Stimulated activated CD4-positive, alpha-beta T cell treated with anti-CD3 and anti-CD28 coated beads, Interleukin-2, amount 100 ng/mL, for 48 hours (primary cell): ENCODE results near the gene ENDOG.
A peak's percentile ranks its signal among the peaks of the same experiment; 100 is the strongest.
"Not testable (repeated sequence)": the region's sequence is repeated elsewhere in the genome, so short reads cannot be mapped to it uniquely, and the experiment has no call there.

Experiments used
- DNase-seq, 2 donors: peaks; one replicate each; pipeline ENCODE4 v3.0.0-alpha.2; 2020

ENDOG gene

GRCh38 chr9:128818099-128818838 lies at the start of gene ENDOG:
Gene ENDOG (plus strand): TSS chr9:128818500. CDS start chr9:128818685, 185 bp downstream.
- DNase-seq: peak; percentile 99

- no peak for DNase-seq
These were observed 49.7 kb upstream of the ENDOG start for GRCh38 chr9:128768606-128769005.

- DNase-seq: no peak
These were observed 47.8 kb upstream of the ENDOG start for GRCh38 chr9:128770286-128771030.

- peak in 1 of 2 donors; percentile 1 for DNase-seq
These were observed 47.1 kb upstream of the ENDOG start for GRCh38 chr9:128771094-128771721.

- peak; percentile 90 to 94 for DNase-seq
These were observed 46.4 kb upstream of the ENDOG start, which contains the start of gene ZER1 for GRCh38 chr9:128771745-128772519. Gene ZER1 (minus strand): TSS chr9:128771927. CDS start chr9:128755565, 16,362 bp downstream.

- no peak for DNase-seq
These were observed 45.3 kb upstream of the ENDOG start for GRCh38 chr9:128773049-128773448.

- no peak for DNase-seq
These were observed 43.5 kb upstream of the ENDOG start for GRCh38 chr9:128774804-128775203.

GRCh38 chr9:128780093-128780492 lies 38.2 kb upstream of the ENDOG start:
- not testable (repeated sequence) for DNase-seq

GRCh38 chr9:128781187-128782070 lies 36.9 kb upstream of the ENDOG start:
- no peak for DNase-seq

- no peak for DNase-seq
These were observed 35.6 kb upstream of the ENDOG start for GRCh38 chr9:128782669-128783068.

- no peak for DNase-seq
These were observed 32.9 kb upstream of the ENDOG start for GRCh38 chr9:128785427-128785826.

- DNase-seq: peak; percentile 85 to 89
These were observed 31.4 kb upstream of the ENDOG start, which contains the start of gene TBC1D13 for GRCh38 chr9:128786681-128787601. Gene TBC1D13 (plus strand): TSS chr9:128787253. CDS start chr9:128787354, 101 bp downstream.

GRCh38 chr9:128787659-128788058 lies 30.6 kb upstream of the ENDOG start:
- no peak for DNase-seq

GRCh38 chr9:128788445-128788844 lies 29.9 kb upstream of the ENDOG start:
- DNase-seq: no peak

- DNase-seq: no peak
These were observed 27.8 kb upstream of the ENDOG start for GRCh38 chr9:128790536-128790935.

GRCh38 chr9:128792134-128792533 lies 26.2 kb upstream of the ENDOG start:
- DNase-seq: no peak

GRCh38 chr9:128792978-128793686 lies 25.2 kb upstream of the ENDOG start:
- DNase-seq: no peak

- not testable (repeated sequence) for DNase-seq
These were observed 23.3 kb upstream of the ENDOG start for GRCh38 chr9:128794961-128795360.

- no peak for DNase-seq
These were observed 19.4 kb upstream of the ENDOG start for GRCh38 chr9:128798896-128799295.

GRCh38 chr9:128800061-128800460 lies 18.2 kb upstream of the ENDOG start:
- DNase-seq: no peak
